OCI-LY1 (cell line): ENCODE results near the gene ANKRD6.

Experiments used
- CTCF ChIP-seq: fragments of 200-600 bp; sonication (generic), shearing (Covaris generic); IDR thresholded peaks from 2 replicates; pipeline ENCODE4 v1.5.1; 2017; ENCODE audit warnings: mild to moderate bottlenecking, antibody characterized with exemption, low read length, moderate library complexity, mixed read lengths
- EZH2 ChIP-seq: fragments of 200-600 bp; sonication (generic), shearing (Covaris generic); IDR thresholded peaks from 2 replicates; pipeline ENCODE4 v1.8.0; 2017; ENCODE audit warnings: borderline replicate concordance, mixed run types, mild to moderate bottlenecking, antibody characterized with exemption, low read length, moderate library complexity, mixed read lengths

- no peak for TF ChIP-seq CTCF
- TF ChIP-seq EZH2, result no peak
Observed at GRCh38 chr6:89604653-89605052, 171.7 kb downstream of the ANKRD6 start.
